ENCODE measurements around the gene SLC12A9.

DNA sequence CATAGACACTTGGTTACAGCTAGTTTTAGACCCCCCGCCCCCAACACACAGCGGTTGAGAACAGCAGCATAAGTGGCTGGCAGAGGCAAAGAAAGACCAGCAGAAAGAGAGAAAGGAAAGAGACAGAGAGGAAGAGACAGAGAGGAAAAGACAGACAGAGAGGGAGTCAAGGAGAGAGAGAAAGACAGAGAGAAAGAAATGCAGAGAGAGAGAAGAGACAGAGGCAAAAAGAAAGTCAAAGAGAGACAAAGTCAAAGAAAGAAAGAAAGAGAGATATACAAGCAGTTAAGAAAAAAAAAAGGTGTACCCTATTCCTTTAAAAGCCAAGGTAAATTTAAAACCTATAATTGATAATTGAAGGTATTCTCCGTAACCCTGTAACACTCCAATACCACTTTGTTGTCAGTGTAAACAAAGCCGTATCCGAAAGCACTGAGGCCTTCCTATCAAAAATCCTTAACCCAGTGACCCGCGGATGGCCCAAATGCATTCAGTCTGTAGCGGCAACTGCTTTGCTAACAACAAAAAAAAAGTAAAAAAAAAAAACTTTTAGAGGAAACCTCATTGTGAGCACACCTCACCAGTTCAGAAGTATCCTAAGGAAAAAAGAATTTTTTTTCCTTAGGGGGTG lies 11.9 kb upstream of the SLC12A9 start:
- TF ChIP-seq, protein P1, sequence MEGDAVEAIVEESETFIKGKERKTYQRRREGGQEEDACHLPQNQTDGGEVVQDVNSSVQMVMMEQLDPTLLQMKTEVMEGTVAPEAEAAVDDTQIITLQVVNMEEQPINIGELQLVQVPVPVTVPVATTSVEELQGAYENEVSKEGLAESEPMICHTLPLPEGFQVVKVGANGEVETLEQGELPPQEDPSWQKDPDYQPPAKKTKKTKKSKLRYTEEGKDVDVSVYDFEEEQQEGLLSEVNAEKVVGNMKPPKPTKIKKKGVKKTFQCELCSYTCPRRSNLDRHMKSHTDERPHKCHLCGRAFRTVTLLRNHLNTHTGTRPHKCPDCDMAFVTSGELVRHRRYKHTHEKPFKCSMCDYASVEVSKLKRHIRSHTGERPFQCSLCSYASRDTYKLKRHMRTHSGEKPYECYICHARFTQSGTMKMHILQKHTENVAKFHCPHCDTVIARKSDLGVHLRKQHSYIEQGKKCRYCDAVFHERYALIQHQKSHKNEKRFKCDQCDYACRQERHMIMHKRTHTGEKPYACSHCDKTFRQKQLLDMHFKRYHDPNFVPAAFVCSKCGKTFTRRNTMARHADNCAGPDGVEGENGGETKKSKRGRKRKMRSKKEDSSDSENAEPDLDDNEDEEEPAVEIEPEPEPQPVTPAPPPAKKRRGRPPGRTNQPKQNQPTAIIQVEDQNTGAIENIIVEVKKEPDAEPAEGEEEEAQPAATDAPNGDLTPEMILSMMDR (conservative IDR thresholded peaks at IDR 0.05; ENCODE audit: low read length): no peak
- no peak for TF ChIP-seq EZH2phosphoT487 (IDR thresholded peaks at IDR 0.05; ENCODE audit: borderline replicate concordance)

Data from Loucy (cell line).